ENCODE results near the gene ABHD12.
A peak's percentile ranks its signal among the peaks of the same experiment; 100 is the strongest.

The ABHD12 gene

DNA sequence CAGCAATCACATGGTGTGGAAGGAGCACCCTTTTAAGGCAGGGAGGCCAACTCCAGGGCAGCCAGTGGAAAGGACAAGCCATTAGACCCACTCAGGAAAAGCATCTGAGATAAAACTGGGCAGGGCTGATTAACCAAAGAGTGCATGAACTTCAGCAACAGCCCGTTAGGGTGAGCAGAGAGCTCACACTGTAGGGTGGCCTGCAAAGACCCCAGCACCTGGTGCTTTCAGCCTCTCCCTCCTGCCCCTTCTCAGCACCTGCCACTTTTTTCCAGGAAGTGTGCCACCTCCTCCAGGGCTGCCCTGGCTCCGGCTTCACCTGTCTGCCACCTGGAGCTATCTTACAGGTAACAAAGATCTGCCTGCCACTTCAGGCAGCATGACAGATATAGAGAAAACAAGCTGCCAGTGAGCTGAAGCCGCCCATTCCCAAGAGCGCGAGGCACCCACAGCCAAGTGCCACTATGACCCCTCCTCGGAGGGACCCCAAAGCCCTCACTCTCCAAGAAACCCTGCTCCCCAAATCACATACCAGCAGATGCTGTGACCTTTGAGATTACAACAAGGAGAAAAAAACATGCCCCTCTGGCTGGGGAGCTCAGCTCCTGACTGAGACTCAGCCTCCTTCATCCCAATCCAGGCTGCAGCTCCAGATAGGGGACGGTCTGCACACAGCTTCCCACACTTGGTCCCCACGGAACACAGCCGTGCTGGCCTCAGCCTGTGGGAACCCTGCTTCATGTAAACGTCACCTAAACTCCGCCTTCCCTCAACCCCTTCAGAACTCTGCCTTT, 71.2 kb downstream of the ABHD12 start:
- Histone ChIP-seq H2BK12ac (ENCODE audit: low read length) (no peak overlapping the region), H2AK5ac (ENCODE audit: low read length) (no peak overlapping the region), H3K14ac (ENCODE audit: low read length) (no peak overlapping the region), H4K91ac (ENCODE audit: low read depth, low read length) (no peak overlapping the region), H4K12ac (ENCODE audit: low read depth, low read length) (no peak overlapping the region), H3K18ac (ENCODE audit: low read length) (peak overlapping the region; percentile 25), H3K23ac (ENCODE audit: low read length) (no peak overlapping the region), H2BK5ac (ENCODE audit: low read depth, low read length, poor library complexity) (no peak overlapping the region), H3K4ac (ENCODE audit: low read depth, low read length) (peak overlapping the region; percentile 11), H3K4me1 (ENCODE audit: control insufficient read depth in 1 of 2, insufficient read depth in 2 of 2, low read length in 2 of 2) (peaks cover 11 to 20% of the 10 kb centered on the region in 2 experiments), H2AFZ (ENCODE audit: insufficient read depth, low read length, poor library complexity) (no peak overlapping the region), H3K27me3 (ENCODE audit: insufficient read depth, low read length) (no peaks in the 10 kb centered on the region), H3K36me3 (ENCODE audit: control insufficient read depth in 1 of 2, insufficient read depth in 2 of 2, low read length in 2 of 2) (peaks cover 22 to 25% of the 10 kb centered on the region in 2 experiments), H3K9me3 (ENCODE audit: insufficient read depth, low read depth, low read length) (no peaks in the 10 kb centered on the region), H3K27ac (ENCODE audit: low read depth, low read length) (no peak overlapping the region), H4K8ac (ENCODE audit: low read depth, low read length) (no peak overlapping the region), H3K4me2 (ENCODE audit: low read length) (no peak overlapping the region), H3K9ac (ENCODE audit: low read length) (no peak overlapping the region), H3K79me1 (ENCODE audit: low read length) (no peaks in the 10 kb centered on the region), H2BK120ac (ENCODE audit: insufficient read depth, low read length, poor library complexity) (no peak overlapping the region), H3K4me3 (ENCODE audit: low read depth, low read length) (no peak overlapping the region), H3K79me2 (ENCODE audit: control insufficient read depth, insufficient read depth, low read length, poor library complexity) (peaks cover 2% of the 10 kb centered on the region)
- no peak for DNase-seq
- WGBS (ENCODE audit: extremely low coverage, insufficient coverage, insufficient read length): no CpG with 5 or more reads among the region's 11 CpGs

- Histone ChIP-seq H3K27me3 (ENCODE audit: insufficient read depth, low read length) (no peaks in the 10 kb centered on the region), H4K12ac (ENCODE audit: low read depth, low read length) (no peak overlapping the region), H3K4me3 (ENCODE audit: low read depth, low read length) (no peak overlapping the region), H4K91ac (ENCODE audit: low read depth, low read length) (no peak overlapping the region), H3K9me3 (ENCODE audit: insufficient read depth, low read depth, low read length) (no peaks in the 10 kb centered on the region), H2AFZ (ENCODE audit: insufficient read depth, low read length, poor library complexity) (no peak overlapping the region), H3K4me1 (ENCODE audit: control insufficient read depth in 1 of 2, insufficient read depth in 2 of 2, low read length in 2 of 2) (peaks cover 10 to 20% of the 10 kb centered on the region in 2 experiments), H3K36me3 (ENCODE audit: control insufficient read depth in 1 of 2, insufficient read depth in 2 of 2, low read length in 2 of 2) (peaks cover 22 to 25% of the 10 kb centered on the region in 2 experiments), H3K79me2 (ENCODE audit: control insufficient read depth, insufficient read depth, low read length, poor library complexity) (no peaks in the 10 kb centered on the region), H3K27ac (ENCODE audit: low read depth, low read length) (no peak overlapping the region), H2AK5ac (ENCODE audit: low read length) (no peak overlapping the region), H3K18ac (ENCODE audit: low read length) (no peak overlapping the region), H3K9ac (ENCODE audit: low read length) (no peak overlapping the region), H3K4ac (ENCODE audit: low read depth, low read length) (peak overlapping the region; percentile 25), H4K8ac (ENCODE audit: low read depth, low read length) (no peak overlapping the region), H2BK5ac (ENCODE audit: low read depth, low read length, poor library complexity) (no peak overlapping the region), H3K4me2 (ENCODE audit: low read length) (no peak overlapping the region), H3K14ac (ENCODE audit: low read length) (no peak overlapping the region), H3K23ac (ENCODE audit: low read length) (no peak overlapping the region), H2BK12ac (ENCODE audit: low read length) (no peak overlapping the region), H3K79me1 (ENCODE audit: low read length) (no peaks in the 10 kb centered on the region), H2BK120ac (ENCODE audit: insufficient read depth, low read length, poor library complexity) (no peak overlapping the region)
- peak in 1 of 2 donors; percentile 13 for DNase-seq
- WGBS (ENCODE audit: extremely low coverage, insufficient coverage, insufficient read length): no CpG with 5 or more reads among the region's 16 CpGs
These were observed 72.0 kb downstream of the ABHD12 start for GRCh38 chr20:25318471-25319240.

DNA sequence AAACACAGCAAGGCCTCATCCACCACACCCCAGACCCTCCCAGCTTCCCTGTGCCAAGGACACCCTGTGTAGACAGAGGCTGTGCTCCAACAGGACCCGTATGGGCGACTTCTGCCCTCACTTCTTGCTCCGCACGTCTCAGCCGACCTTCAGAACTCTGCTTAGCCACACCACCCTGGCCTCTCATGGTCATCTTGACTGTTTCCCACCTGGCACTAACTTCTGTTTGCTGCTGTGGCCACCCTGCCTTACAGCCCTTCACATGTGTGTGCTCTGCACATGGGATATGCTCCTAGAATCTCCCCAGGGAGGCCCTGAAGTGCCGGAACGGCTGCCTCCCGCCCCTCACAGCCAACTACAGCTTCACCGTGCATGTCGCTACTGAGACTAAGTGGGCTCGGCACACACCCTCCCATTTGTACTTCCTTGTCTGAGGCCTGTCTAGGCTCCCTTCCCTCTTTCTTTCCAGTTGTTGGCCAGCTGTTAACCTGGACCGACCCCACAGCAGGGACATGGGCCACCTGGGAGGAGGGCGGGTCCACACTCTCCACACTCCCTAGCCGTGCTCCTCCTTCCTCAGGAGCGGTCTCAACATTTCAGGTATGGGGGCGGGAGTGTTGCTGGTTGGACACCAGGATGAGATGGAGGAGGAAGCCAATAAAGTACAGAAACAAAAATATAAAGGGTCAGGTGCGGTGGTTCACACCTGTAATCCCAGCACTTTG, 73.1 kb downstream of the ABHD12 start:
- no peak overlapping the region for H3K9ac ChIP-seq (ENCODE audit: low read length)
- H3K14ac ChIP-seq (ENCODE audit: low read length): no peak overlapping the region
- no peak overlapping the region for H4K12ac ChIP-seq (ENCODE audit: low read depth, low read length)
- H3K4ac ChIP-seq (ENCODE audit: low read depth, low read length): peak overlapping the region; percentile 12
- H4K8ac ChIP-seq (ENCODE audit: low read depth, low read length): no peak overlapping the region
- H3K27me3 ChIP-seq (ENCODE audit: insufficient read depth, low read length): no peaks in the 10 kb centered on the region
- no peak overlapping the region for H3K4me2 ChIP-seq (ENCODE audit: low read length)
- DNase-seq: no peak
- H3K79me1 ChIP-seq (ENCODE audit: low read length): no peaks in the 10 kb centered on the region
- no peak overlapping the region for H3K27ac ChIP-seq (ENCODE audit: low read depth, low read length)
- H3K36me3 ChIP-seq (ENCODE audit: control insufficient read depth in 1 of 2, insufficient read depth in 2 of 2, low read length in 2 of 2): peaks cover 15 to 17% of the 10 kb centered on the region in 2 experiments
- no peak overlapping the region for H3K4me3 ChIP-seq (ENCODE audit: low read depth, low read length)
- no peak overlapping the region for H2BK5ac ChIP-seq (ENCODE audit: low read depth, low read length, poor library complexity)
- WGBS (ENCODE audit: extremely low coverage, insufficient coverage, insufficient read length): no CpG with 5 or more reads among the region's 17 CpGs
- no peak overlapping the region for H3K23ac ChIP-seq (ENCODE audit: low read length)
- H3K18ac ChIP-seq (ENCODE audit: low read length): no peak overlapping the region
- H3K79me2 ChIP-seq (ENCODE audit: control insufficient read depth, insufficient read depth, low read length, poor library complexity): no peaks in the 10 kb centered on the region
- peaks cover 8 to 20% of the 10 kb centered on the region in 2 experiments for H3K4me1 ChIP-seq (ENCODE audit: control insufficient read depth in 1 of 2, insufficient read depth in 2 of 2, low read length in 2 of 2)
- H3K9me3 ChIP-seq (ENCODE audit: insufficient read depth, low read depth, low read length): no peaks in the 10 kb centered on the region
- H4K91ac ChIP-seq (ENCODE audit: low read depth, low read length): no peak overlapping the region
- H2AFZ ChIP-seq (ENCODE audit: insufficient read depth, low read length, poor library complexity): no peak overlapping the region
- no peak overlapping the region for H2AK5ac ChIP-seq (ENCODE audit: low read length)
- no peak overlapping the region for H2BK12ac ChIP-seq (ENCODE audit: low read length)
- H2BK120ac ChIP-seq (ENCODE audit: insufficient read depth, low read length, poor library complexity): no peak overlapping the region

- H2BK5ac ChIP-seq (ENCODE audit: low read depth, low read length, poor library complexity): no peak overlapping the region
- WGBS (ENCODE audit: extremely low coverage, insufficient coverage, insufficient read length): no CpG with 5 or more reads among the region's 11 CpGs
- peaks cover 8 to 23% of the 10 kb centered on the region in 2 experiments for H3K4me1 ChIP-seq (ENCODE audit: control insufficient read depth in 1 of 2, insufficient read depth in 2 of 2, low read length in 2 of 2)
- no peak overlapping the region for H2AFZ ChIP-seq (ENCODE audit: insufficient read depth, low read length, poor library complexity)
- H3K36me3 ChIP-seq (ENCODE audit: control insufficient read depth in 1 of 2, insufficient read depth in 2 of 2, low read length in 2 of 2): peaks cover 16 to 19% of the 10 kb centered on the region in 2 experiments
- H3K23ac ChIP-seq (ENCODE audit: low read length): no peak overlapping the region
- no peak overlapping the region for H4K8ac ChIP-seq (ENCODE audit: low read depth, low read length)
- H3K4ac ChIP-seq (ENCODE audit: low read depth, low read length): no peak overlapping the region
- H3K4me2 ChIP-seq (ENCODE audit: low read length): no peak overlapping the region
- H2AK5ac ChIP-seq (ENCODE audit: low read length): no peak overlapping the region
- no peaks in the 10 kb centered on the region for H3K79me1 ChIP-seq (ENCODE audit: low read length)
- H3K9ac ChIP-seq (ENCODE audit: low read length): no peak overlapping the region
- no peak overlapping the region for H2BK12ac ChIP-seq (ENCODE audit: low read length)
- H4K12ac ChIP-seq (ENCODE audit: low read depth, low read length): no peak overlapping the region
- H4K91ac ChIP-seq (ENCODE audit: low read depth, low read length): no peak overlapping the region
- no peak overlapping the region for H3K27ac ChIP-seq (ENCODE audit: low read depth, low read length)
- H3K4me3 ChIP-seq (ENCODE audit: low read depth, low read length): no peak overlapping the region
- no peaks in the 10 kb centered on the region for H3K27me3 ChIP-seq (ENCODE audit: insufficient read depth, low read length)
- no peak overlapping the region for H3K14ac ChIP-seq (ENCODE audit: low read length)
- H2BK120ac ChIP-seq (ENCODE audit: insufficient read depth, low read length, poor library complexity): no peak overlapping the region
- DNase-seq: no peak
- H3K79me2 ChIP-seq (ENCODE audit: control insufficient read depth, insufficient read depth, low read length, poor library complexity): no peaks in the 10 kb centered on the region
- H3K18ac ChIP-seq (ENCODE audit: low read length): no peak overlapping the region
- no peaks in the 10 kb centered on the region for H3K9me3 ChIP-seq (ENCODE audit: insufficient read depth, low read depth, low read length)
These were observed 74.0 kb downstream of the ABHD12 start for GRCh38 chr20:25316506-25317190.
